ENCODE results near the gene FZR1. TPM values are rescaled to one million over a fixed set of nuclear protein-coding genes. Genes with fewer than 3 reads are reported as not detected.

Gene FZR1
- total RNA-seq, 1 donor from 2014 or later: 16.4 TPM

DNA sequence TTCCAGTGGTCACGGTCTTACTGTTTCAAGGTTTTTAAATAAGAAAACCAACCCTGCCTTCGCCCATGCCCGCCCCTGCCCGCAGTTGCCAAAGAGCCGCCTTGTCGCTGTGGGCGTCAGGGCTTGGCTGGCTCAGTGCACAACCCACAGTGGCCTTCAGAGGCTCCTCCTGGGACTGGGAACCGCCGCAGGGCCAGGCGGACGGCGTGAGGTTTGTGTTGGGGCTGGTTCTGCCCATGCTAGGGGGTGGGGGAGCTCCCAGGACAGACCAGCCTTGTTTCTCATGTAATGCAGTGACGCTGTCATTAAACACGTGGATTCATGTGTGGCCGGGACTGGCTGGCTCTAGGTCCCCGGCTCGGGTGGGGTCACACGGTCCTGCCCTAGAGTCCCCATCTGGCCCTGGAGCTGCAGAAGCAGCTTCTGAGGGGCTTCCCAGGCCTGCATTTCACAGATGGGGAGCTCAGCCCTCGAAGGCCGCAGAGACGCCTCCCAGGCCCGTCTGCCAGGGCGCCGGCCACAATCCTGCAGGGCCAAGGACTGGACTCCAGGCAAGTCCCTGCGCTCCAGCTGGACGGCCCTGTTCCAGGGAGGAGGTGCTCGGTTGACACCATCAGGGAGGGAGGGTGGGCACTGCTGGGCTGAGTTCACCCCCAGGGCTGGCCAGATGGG is 30.5 kb downstream of the FZR1 start:
- no peak overlapping the region for H3K4me3 Mint-ChIP-seq
- H3K4me1 Mint-ChIP-seq: peaks cover 13% of the 10 kb centered on the region
- no peak for DNase-seq (ENCODE audit: low spot score)
- Histone ChIP-seq H3K4me3 (no peak overlapping the region), H2AFZ (replicated peaks) (no peak overlapping the region), H4K20me1 (ENCODE audit: low read depth) (peaks cover 31% of the 10 kb centered on the region), H3K27ac (no peak overlapping the region), H3K4me2 (no peak overlapping the region), H3K9me3 (ENCODE audit: low read depth) (no peaks in the 10 kb centered on the region), H3K27me3 (no peaks in the 10 kb centered on the region), H3K9ac (no peak overlapping the region), H3K79me2 (ENCODE audit: low read depth) (no peaks in the 10 kb centered on the region), H3F3A (ENCODE audit: low read depth) (peaks cover 6% of the 10 kb centered on the region), H3K4me1 (no peaks in the 10 kb centered on the region), H3K36me3 (no peaks in the 10 kb centered on the region)
- TF ChIP-seq, protein P1, sequence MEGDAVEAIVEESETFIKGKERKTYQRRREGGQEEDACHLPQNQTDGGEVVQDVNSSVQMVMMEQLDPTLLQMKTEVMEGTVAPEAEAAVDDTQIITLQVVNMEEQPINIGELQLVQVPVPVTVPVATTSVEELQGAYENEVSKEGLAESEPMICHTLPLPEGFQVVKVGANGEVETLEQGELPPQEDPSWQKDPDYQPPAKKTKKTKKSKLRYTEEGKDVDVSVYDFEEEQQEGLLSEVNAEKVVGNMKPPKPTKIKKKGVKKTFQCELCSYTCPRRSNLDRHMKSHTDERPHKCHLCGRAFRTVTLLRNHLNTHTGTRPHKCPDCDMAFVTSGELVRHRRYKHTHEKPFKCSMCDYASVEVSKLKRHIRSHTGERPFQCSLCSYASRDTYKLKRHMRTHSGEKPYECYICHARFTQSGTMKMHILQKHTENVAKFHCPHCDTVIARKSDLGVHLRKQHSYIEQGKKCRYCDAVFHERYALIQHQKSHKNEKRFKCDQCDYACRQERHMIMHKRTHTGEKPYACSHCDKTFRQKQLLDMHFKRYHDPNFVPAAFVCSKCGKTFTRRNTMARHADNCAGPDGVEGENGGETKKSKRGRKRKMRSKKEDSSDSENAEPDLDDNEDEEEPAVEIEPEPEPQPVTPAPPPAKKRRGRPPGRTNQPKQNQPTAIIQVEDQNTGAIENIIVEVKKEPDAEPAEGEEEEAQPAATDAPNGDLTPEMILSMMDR (IDR thresholded peaks at IDR 0.05): no peak
- H3K9me3 Mint-ChIP-seq: no peaks in the 10 kb centered on the region
- H3K27ac Mint-ChIP-seq: no peak overlapping the region
- H3K36me3 Mint-ChIP-seq: peaks cover 14% of the 10 kb centered on the region
- peaks cover 10% of the 10 kb centered on the region for H3K27me3 Mint-ChIP-seq (ENCODE audit: insufficient read depth, low read depth)

DNA sequence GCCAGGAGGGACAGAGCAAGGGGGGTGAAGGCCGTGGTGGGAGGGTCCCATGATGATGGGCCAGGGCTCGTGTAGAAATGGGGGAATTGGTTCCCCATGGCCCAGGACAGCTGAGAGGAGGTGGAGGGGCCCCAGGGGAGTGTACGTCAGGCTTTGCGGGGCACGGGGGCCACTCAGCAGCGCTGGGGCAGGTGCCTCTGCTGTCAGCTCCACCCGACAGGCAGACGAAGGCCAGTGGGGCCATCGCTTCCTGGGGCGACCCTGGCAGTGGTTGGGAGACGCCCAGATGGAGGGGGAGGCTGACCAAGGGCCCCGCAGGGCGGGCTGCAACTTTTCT is 31.0 kb downstream of the FZR1 start:
- Histone ChIP-seq H3K27me3 (no peaks in the 10 kb centered on the region), H3K9me3 (ENCODE audit: low read depth) (no peaks in the 10 kb centered on the region), H3K4me1 (no peaks in the 10 kb centered on the region), H3K27ac (no peak overlapping the region), H3K9ac (no peak overlapping the region), H4K20me1 (ENCODE audit: low read depth) (peaks cover 31% of the 10 kb centered on the region), H3K36me3 (no peaks in the 10 kb centered on the region), H3K79me2 (ENCODE audit: low read depth) (no peaks in the 10 kb centered on the region), H3K4me2 (no peak overlapping the region), H3K4me3 (no peak overlapping the region), H2AFZ (replicated peaks) (no peak overlapping the region), H3F3A (ENCODE audit: low read depth) (peaks cover 6% of the 10 kb centered on the region)
- Mint-ChIP-seq H3K4me3 (no peak overlapping the region), H3K4me1 (peaks cover 13% of the 10 kb centered on the region), H3K9me3 (no peaks in the 10 kb centered on the region), H3K27me3 (ENCODE audit: insufficient read depth, low read depth) (peaks cover 12% of the 10 kb centered on the region), H3K27ac (no peak overlapping the region), H3K36me3 (peaks cover 14% of the 10 kb centered on the region)
- no peak for DNase-seq (ENCODE audit: low spot score)
- TF ChIP-seq EZH2 (IDR thresholded peaks at IDR 0.05) (no peak), EZH2phosphoT487 (IDR thresholded peaks at IDR 0.05) (no peak)
- TF ChIP-seq, protein P1 (IDR thresholded peaks at IDR 0.05): no peak

DNA sequence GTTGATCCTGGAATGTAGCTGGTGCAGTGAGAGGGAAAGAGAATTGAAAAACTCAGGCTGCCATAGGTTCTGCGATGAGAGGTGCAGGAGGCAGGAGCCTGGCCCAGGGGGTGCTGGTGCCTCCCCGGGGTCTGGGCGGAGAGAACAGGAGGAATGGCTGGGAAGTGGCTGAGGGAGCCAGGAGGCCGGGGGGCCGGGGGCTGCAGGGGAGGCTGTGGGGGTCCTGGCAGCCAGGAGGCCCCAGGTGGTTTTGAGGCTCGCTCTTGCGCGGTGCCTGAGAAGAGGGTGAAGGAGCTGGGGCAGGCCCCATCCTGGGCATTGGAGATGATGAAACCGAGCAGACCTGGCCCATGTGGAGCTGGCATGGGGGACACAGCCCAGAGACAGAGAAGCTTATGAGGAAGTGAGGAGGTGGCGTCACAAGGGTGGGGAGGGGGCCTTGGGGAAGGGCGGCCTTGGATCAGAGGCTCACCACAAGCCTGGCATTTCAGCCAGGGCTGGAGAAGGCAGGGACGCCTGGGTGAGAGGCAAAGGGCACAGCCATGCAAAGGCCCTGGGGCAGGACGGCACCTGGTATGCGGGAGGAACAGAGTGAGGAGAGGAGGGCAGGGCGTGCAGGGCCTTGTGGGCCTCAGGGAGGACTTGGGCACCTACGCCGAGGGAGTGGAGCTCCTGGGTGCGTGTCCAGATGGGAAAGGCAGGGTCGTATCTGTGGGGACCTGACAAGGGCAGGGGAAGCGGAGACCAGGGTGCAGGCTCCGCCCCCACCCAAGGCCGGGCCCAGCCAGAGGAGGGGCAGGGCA is 31.5 kb downstream of the FZR1 start:
- Histone ChIP-seq H3K9ac (no peak overlapping the region), H4K20me1 (ENCODE audit: low read depth) (peaks cover 31% of the 10 kb centered on the region), H3K4me2 (no peak overlapping the region), H3K27ac (no peak overlapping the region), H3K27me3 (no peaks in the 10 kb centered on the region), H3K79me2 (ENCODE audit: low read depth) (no peaks in the 10 kb centered on the region), H2AFZ (replicated peaks) (no peak overlapping the region), H3K9me3 (ENCODE audit: low read depth) (no peaks in the 10 kb centered on the region), H3F3A (ENCODE audit: low read depth) (peaks cover 6% of the 10 kb centered on the region), H3K4me3 (no peak overlapping the region), H3K4me1 (no peaks in the 10 kb centered on the region), H3K36me3 (no peaks in the 10 kb centered on the region)
- no peak for TF ChIP-seq EZH2phosphoT487 (IDR thresholded peaks at IDR 0.05)
- TF ChIP-seq, protein P1 (IDR thresholded peaks at IDR 0.05): no peak
- TF ChIP-seq EZH2 (IDR thresholded peaks at IDR 0.05): no peak
- Mint-ChIP-seq H3K9me3 (no peaks in the 10 kb centered on the region), H3K4me3 (no peak overlapping the region), H3K27ac (no peak overlapping the region), H3K27me3 (ENCODE audit: insufficient read depth, low read depth) (peaks cover 12% of the 10 kb centered on the region), H3K4me1 (peaks cover 13% of the 10 kb centered on the region), H3K36me3 (peaks cover 14% of the 10 kb centered on the region)
- no peak for DNase-seq (ENCODE audit: low spot score)
